HepG2 (cell line): ENCODE results near the gene ABHD6. TPM values are rescaled to one million over a fixed set of nuclear protein-coding genes. Genes with fewer than 3 reads are reported as not detected.
A peak's percentile ranks its signal among the peaks of the same experiment; 100 is the strongest.

Source experiments
- FOSL1 ChIP-seq: sonication (generic); formaldehyde crosslinking; IDR thresholded peaks from 2 replicates; pipeline ENCODE4 v1.9.0; 2021; ENCODE audit warnings: missing genetic modification reagents, borderline replicate concordance
- ISX ChIP-seq: sonication (generic); formaldehyde crosslinking; conservative IDR thresholded peaks from 2 replicates; pipeline ENCODE4 v1.5.0; 2020; ENCODE audit warnings: missing genetic modification reagents
- REPIN1 ChIP-seq: sonication (generic); formaldehyde crosslinking; IDR thresholded peaks from 2 replicates; pipeline ENCODE4 v1.8.0; 2022; ENCODE audit warnings: missing genetic modification reagents, low read depth, mild to moderate bottlenecking, borderline replicate concordance
- RFX3 ChIP-seq: IDR thresholded peaks from 2 replicates; pipeline ENCODE4 v1.6.1; 2016; ENCODE audit warnings: missing biosample characterization, missing genetic modification reagents
- TAF15 ChIP-seq: fragments of 200-400 bp; formaldehyde crosslinking; IDR thresholded peaks from one replicate; pipeline ENCODE4 v1.6.1; 2018; ENCODE audit warnings: mild to moderate bottlenecking, low read depth, low read length; ENCODE audit not compliant: poor library complexity, severe bottlenecking
- TEAD3 ChIP-seq: optimal IDR thresholded peaks from 2 replicates; pipeline ENCODE3; 2016; ENCODE audit warnings: borderline replicate concordance
- ZMYM2 ChIP-seq: sonication (generic); formaldehyde crosslinking; IDR thresholded peaks from 2 replicates; pipeline ENCODE4 v1.8.0; 2022; ENCODE audit warnings: mild to moderate bottlenecking, missing genetic modification reagents
- ZNF30 ChIP-seq: sonication (generic); formaldehyde crosslinking; IDR thresholded peaks from 2 replicates; pipeline ENCODE4 v1.5.0; 2020; ENCODE audit warnings: mild to moderate bottlenecking, missing genetic modification reagents
- ZNF333 ChIP-seq: sonication (generic); formaldehyde crosslinking; IDR thresholded peaks from 2 replicates; pipeline ENCODE4 v1.4.0; 2020; ENCODE audit warnings: mild to moderate bottlenecking, missing genetic modification reagents, borderline replicate concordance
- ZNF512B ChIP-seq: sonication (generic); formaldehyde crosslinking; IDR thresholded peaks from 2 replicates; pipeline ENCODE4 v1.5.1; 2020; ENCODE audit warnings: missing genetic modification reagents, mild to moderate bottlenecking, borderline replicate concordance
- ZNF598 ChIP-seq: sonication (generic); formaldehyde crosslinking; IDR thresholded peaks from 2 replicates; pipeline ENCODE4 v1.5.1; 2020; ENCODE audit warnings: mild to moderate bottlenecking, missing genetic modification reagents, borderline replicate concordance
- ZNF773 ChIP-seq: sonication (generic); formaldehyde crosslinking; IDR thresholded peaks from 2 replicates; pipeline ENCODE4 v1.4.0; 2020; ENCODE audit warnings: missing genetic modification reagents, borderline replicate concordance
- ZNF777 ChIP-seq: sonication (generic); formaldehyde crosslinking; IDR thresholded peaks from 2 replicates; pipeline ENCODE4 v1.4.0; 2020; ENCODE audit warnings: missing genetic modification reagents
- polyA plus RNA-seq, 8 experiments: library from polyadenylated mRNA; depleted of rRNA in 3 of 8; stranded (reverse) in 7 of 8; unstranded in 1 of 8; fragments of >200 nt; fragmentation: Illumina TruSeq in 4 of 8; extraction: Trizol in 4 of 8; gene quantifications; 2 replicates each; pipeline versions ENCODE4 v1.2.1 to v1.2.3, GENCODE V29; 2011 to 2016; ENCODE audit warnings: low read depth in 4 of 8, missing spikeins in 1 of 8, mixed read lengths in 1 of 8; ENCODE audit not compliant: insufficient read depth in 1 of 8
- total RNA-seq, 5 experiments: library from RNA; depleted of rRNA; stranded (reverse); fragments of >200 nt; fragmentation: Illumina TruSeq; extraction: Trizol; gene quantifications; 2 replicates each; pipeline ENCODE4 v1.2.3, GENCODE V29; 2016; ENCODE audit warnings: low read depth in 1 of 5
- TF ChIP-seq, protein P1 (sequence below): sonication (generic); formaldehyde crosslinking; IDR thresholded peaks from 2 replicates; pipeline ENCODE4 v1.8.0; 2022; ENCODE audit warnings: missing genetic modification reagents, mild to moderate bottlenecking, moderate library complexity, borderline replicate concordance
- TF ChIP-seq, protein P2 (sequence below): sonication (generic); formaldehyde crosslinking; IDR thresholded peaks from 2 replicates; pipeline ENCODE4 v1.4.0; 2020; ENCODE audit warnings: mild to moderate bottlenecking, missing genetic modification reagents
- TF ChIP-seq, protein P3 (sequence below): sonication (generic); formaldehyde crosslinking; IDR thresholded peaks from 2 replicates; pipeline ENCODE4 v1.5.1; 2020; ENCODE audit warnings: missing genetic modification reagents, mild to moderate bottlenecking, borderline replicate concordance

The ABHD6 gene
- total and polyA plus RNA-seq, 2 of the 13 experiments (the other 11 are each of a cell fraction or from before 2014, with no cell fraction given) = 9.0 to 17.2 TPM

DNA sequence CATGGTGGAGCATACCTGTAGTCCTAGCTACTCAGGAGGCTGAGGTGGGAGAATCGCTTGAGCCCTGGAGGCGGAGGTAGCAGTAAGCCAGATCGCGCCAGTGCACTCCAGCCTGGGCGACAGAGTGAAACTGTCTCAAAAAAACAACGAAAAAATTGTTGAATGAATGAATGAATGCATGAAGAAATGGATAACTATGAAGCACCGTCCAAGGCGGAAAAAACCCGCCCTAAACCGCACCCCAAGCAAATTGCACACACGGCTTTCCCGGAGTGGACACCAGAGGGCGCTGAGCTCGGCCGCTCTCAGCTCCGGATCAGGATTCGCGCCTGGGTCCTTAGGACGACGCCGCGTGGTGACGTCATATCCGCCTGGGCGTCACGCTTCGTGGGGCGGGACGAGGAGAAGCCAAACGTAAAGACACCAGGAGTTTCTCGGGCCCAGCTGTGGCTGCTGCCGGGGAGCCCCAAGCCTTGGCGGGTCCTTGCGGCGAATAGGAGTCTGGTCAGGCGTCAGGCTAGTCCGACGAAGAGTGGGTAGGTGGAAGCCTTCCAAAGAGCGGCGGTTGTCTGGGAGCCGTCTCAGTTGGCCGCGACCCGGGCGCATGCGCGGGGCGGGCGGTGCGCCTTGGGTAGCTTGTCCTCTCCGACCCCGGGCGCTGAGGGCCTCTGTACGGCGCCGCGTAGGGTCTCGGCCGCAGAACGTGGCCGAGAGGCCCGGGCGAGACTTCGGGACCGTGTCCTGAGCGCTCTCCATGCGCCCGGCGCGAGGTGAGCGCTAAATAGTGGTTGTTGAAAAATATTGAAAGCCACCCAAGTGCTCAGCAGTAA lies 68.5 kb downstream of the ABHD6 start, which contains the start of the genes HTD2 and RPP14 (continued):
- TF ChIP-seq, protein P1, sequence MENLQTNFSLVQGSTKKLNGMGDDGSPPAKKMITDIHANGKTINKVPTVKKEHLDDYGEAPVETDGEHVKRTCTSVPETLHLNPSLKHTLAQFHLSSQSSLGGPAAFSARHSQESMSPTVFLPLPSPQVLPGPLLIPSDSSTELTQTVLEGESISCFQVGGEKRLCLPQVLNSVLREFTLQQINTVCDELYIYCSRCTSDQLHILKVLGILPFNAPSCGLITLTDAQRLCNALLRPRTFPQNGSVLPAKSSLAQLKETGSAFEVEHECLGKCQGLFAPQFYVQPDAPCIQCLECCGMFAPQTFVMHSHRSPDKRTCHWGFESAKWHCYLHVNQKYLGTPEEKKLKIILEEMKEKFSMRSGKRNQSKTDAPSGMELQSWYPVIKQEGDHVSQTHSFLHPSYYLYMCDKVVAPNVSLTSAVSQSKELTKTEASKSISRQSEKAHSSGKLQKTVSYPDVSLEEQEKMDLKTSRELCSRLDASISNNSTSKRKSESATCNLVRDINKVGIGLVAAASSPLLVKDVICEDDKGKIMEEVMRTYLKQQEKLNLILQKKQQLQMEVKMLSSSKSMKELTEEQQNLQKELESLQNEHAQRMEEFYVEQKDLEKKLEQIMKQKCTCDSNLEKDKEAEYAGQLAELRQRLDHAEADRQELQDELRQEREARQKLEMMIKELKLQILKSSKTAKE (CRISPR knock-in tag) = no peak
- TF ChIP-seq ZNF598 (CRISPR knock-in tag) (no peak), ZNF333 (CRISPR knock-in tag) (0 out of 2 replicates have a peak, but pooled peaks have one; percentile 53), ZNF777 (CRISPR knock-in tag) (peak; percentile 79), ZNF512B (CRISPR knock-in tag) (no peak; the same call in 1 of the 2 replicates), TEAD3 (CRISPR knock-in tag) (peak; percentile 84), ZNF30 (no peak; the same call in 1 of the 2 replicates), REPIN1 (CRISPR knock-in tag) (peak; percentile 87), TAF15 (no peak), RFX3 (peak; percentile 19; the same call in 1 of the 2 replicates), ISX (CRISPR knock-in tag) (no peak), ZMYM2 (CRISPR knock-in tag) (0 out of 2 replicates have a peak, but pooled peaks have one; percentile 45), ZNF773 (CRISPR knock-in tag) (no peak), FOSL1 (CRISPR knock-in tag) (no peak)
- TF ChIP-seq, protein P2, sequence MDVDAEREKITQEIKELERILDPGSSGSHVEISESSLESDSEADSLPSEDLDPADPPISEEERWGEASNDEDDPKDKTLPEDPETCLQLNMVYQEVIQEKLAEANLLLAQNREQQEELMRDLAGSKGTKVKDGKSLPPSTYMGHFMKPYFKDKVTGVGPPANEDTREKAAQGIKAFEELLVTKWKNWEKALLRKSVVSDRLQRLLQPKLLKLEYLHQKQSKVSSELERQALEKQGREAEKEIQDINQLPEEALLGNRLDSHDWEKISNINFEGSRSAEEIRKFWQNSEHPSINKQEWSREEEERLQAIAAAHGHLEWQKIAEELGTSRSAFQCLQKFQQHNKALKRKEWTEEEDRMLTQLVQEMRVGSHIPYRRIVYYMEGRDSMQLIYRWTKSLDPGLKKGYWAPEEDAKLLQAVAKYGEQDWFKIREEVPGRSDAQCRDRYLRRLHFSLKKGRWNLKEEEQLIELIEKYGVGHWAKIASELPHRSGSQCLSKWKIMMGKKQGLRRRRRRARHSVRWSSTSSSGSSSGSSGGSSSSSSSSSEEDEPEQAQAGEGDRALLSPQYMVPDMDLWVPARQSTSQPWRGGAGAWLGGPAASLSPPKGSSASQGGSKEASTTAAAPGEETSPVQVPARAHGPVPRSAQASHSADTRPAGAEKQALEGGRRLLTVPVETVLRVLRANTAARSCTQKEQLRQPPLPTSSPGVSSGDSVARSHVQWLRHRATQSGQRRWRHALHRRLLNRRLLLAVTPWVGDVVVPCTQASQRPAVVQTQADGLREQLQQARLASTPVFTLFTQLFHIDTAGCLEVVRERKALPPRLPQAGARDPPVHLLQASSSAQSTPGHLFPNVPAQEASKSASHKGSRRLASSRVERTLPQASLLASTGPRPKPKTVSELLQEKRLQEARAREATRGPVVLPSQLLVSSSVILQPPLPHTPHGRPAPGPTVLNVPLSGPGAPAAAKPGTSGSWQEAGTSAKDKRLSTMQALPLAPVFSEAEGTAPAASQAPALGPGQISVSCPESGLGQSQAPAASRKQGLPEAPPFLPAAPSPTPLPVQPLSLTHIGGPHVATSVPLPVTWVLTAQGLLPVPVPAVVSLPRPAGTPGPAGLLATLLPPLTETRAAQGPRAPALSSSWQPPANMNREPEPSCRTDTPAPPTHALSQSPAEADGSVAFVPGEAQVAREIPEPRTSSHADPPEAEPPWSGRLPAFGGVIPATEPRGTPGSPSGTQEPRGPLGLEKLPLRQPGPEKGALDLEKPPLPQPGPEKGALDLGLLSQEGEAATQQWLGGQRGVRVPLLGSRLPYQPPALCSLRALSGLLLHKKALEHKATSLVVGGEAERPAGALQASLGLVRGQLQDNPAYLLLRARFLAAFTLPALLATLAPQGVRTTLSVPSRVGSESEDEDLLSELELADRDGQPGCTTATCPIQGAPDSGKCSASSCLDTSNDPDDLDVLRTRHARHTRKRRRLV (CRISPR knock-in tag) = no peak
- TF ChIP-seq, protein P3, sequence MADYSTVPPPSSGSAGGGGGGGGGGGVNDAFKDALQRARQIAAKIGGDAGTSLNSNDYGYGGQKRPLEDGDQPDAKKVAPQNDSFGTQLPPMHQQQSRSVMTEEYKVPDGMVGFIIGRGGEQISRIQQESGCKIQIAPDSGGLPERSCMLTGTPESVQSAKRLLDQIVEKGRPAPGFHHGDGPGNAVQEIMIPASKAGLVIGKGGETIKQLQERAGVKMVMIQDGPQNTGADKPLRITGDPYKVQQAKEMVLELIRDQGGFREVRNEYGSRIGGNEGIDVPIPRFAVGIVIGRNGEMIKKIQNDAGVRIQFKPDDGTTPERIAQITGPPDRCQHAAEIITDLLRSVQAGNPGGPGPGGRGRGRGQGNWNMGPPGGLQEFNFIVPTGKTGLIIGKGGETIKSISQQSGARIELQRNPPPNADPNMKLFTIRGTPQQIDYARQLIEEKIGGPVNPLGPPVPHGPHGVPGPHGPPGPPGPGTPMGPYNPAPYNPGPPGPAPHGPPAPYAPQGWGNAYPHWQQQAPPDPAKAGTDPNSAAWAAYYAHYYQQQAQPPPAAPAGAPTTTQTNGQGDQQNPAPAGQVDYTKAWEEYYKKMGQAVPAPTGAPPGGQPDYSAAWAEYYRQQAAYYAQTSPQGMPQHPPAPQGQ (CRISPR knock-in tag) = no peak
